SH-SY5Y (cell line): Measurements from ENCODE around the gene DMBX1.

Experiments
- GATA2 ChIP-seq: IDR thresholded peaks from 2 replicates; pipeline ENCODE4 v1.6.1; 2011; ENCODE audit warnings: mild to moderate bottlenecking, low read depth, low read length
- GATA3 ChIP-seq: IDR thresholded peaks from 2 replicates; pipeline ENCODE4 v1.6.1; 2011; ENCODE audit warnings: low read depth, mild to moderate bottlenecking, low read length, moderate library complexity

Gene DMBX1

GRCh38 chr1:46495778-46496177, 6.1 kb downstream of the DMBX1 start:
- no peak for TF ChIP-seq GATA3
- no peak for TF ChIP-seq GATA2

GRCh38 chr1:46496505-46496904, 6.9 kb downstream of the DMBX1 start:
- TF ChIP-seq GATA3 (no peak), GATA2 (no peak)

GRCh38 chr1:46497020-46497419, 7.4 kb downstream of the DMBX1 start:
- TF ChIP-seq GATA2 (no peak), GATA3 (no peak)

- no peak for TF ChIP-seq GATA3
- TF ChIP-seq GATA2 = no peak
Measured at GRCh38 chr1:46497665-46498064, 8.0 kb downstream of the DMBX1 start.

GRCh38 chr1:46501528-46501927, 11.9 kb downstream of the DMBX1 start:
- no peak for TF ChIP-seq GATA3
- TF ChIP-seq GATA2 = no peak

- TF ChIP-seq GATA2 = no peak
- no peak for TF ChIP-seq GATA3
Measured at GRCh38 chr1:46503421-46503820, 13.8 kb downstream of the DMBX1 start.

- TF ChIP-seq GATA3 (no peak), GATA2 (no peak)
Measured at GRCh38 chr1:46506470-46507219, 17.0 kb downstream of the DMBX1 start.

- TF ChIP-seq GATA3 = no peak
Measured at GRCh38 chr1:46508757-46509156, 19.1 kb downstream of the DMBX1 start.

GRCh38 chr1:46510341-46510997, 20.8 kb downstream of the DMBX1 start:
- TF ChIP-seq GATA2 = no peak
- TF ChIP-seq GATA3 = no peak

GRCh38 chr1:46510998-46511365, 21.3 kb downstream of the DMBX1 start:
- TF ChIP-seq GATA3 = no peak
- TF ChIP-seq GATA2 = no peak

- TF ChIP-seq GATA2 = no peak
- no peak for TF ChIP-seq GATA3
Measured at GRCh38 chr1:46512135-46512791, 22.6 kb downstream of the DMBX1 start.

- no peak for TF ChIP-seq GATA3
- no peak for TF ChIP-seq GATA2
Measured at GRCh38 chr1:46512792-46513190, 23.2 kb downstream of the DMBX1 start.

- no peak for TF ChIP-seq GATA2
- TF ChIP-seq GATA3 = no peak
Measured at GRCh38 chr1:46513536-46513935, 23.9 kb downstream of the DMBX1 start.

GRCh38 chr1:46515576-46515975, 25.9 kb downstream of the DMBX1 start:
- TF ChIP-seq GATA2 (no peak), GATA3 (no peak)
